Vagina (tissue), 2 donors: ENCODE measurements around the gene GRK3.

Experiments
- POLR2A ChIP-seq, 2 donors: fragments of 450-650 bp; IDR thresholded peaks; one replicate each; pipeline ENCODE4 v1.6.1; 2017; ENCODE audit warnings: antibody characterized with exemption in 2 of 2, mild to moderate bottlenecking in 2 of 2, moderate library complexity in 2 of 2
- TF ChIP-seq, protein P1 (sequence below), 3 experiments: fragments of 450-650 bp in 2 of 3; fragments of 200-600 bp in 1 of 3; sonication (generic) in 1 of 3; IDR thresholded peaks; one replicate each; pipeline ENCODE4 v1.5.1; 2017 to 2019; ENCODE audit warnings: antibody characterized with exemption in 3 of 3, mild to moderate bottlenecking in 2 of 3, moderate library complexity in 2 of 3

DNA sequence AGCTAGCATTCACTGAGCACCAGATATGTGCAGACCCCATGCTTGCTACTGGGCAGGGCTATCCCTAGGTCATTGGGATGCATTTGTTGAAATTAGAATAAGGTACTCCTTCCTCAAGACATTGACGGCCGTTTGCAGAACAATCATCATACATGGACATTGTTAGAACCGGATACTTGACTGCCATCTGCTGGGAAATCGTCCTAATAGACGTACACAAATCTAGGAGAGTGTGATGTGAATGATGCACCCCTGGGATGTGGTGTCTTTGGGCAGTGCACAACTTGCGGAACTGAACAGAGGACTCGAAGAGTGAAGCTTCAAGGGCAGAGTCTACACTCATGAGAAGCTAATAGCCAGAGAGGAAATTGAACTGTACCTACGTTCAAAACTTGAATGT, 213.4 kb downstream of the GRK3 start:
- no peak for TF ChIP-seq POLR2A (IDR thresholded peaks at IDR 0.05)
- TF ChIP-seq, protein P1, sequence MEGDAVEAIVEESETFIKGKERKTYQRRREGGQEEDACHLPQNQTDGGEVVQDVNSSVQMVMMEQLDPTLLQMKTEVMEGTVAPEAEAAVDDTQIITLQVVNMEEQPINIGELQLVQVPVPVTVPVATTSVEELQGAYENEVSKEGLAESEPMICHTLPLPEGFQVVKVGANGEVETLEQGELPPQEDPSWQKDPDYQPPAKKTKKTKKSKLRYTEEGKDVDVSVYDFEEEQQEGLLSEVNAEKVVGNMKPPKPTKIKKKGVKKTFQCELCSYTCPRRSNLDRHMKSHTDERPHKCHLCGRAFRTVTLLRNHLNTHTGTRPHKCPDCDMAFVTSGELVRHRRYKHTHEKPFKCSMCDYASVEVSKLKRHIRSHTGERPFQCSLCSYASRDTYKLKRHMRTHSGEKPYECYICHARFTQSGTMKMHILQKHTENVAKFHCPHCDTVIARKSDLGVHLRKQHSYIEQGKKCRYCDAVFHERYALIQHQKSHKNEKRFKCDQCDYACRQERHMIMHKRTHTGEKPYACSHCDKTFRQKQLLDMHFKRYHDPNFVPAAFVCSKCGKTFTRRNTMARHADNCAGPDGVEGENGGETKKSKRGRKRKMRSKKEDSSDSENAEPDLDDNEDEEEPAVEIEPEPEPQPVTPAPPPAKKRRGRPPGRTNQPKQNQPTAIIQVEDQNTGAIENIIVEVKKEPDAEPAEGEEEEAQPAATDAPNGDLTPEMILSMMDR (IDR thresholded peaks at IDR 0.05), result no peak
